KMS-11 (cell line): ENCODE measurements around the gene IMPDH1.

ENCODE experiments used
- H2AFZ ChIP-seq: fragments of 200-600 bp; sonication (generic); 2 replicates; pipeline ENCODE4 v1.6.1; 2016; ENCODE audit warnings: antibody characterized with exemption, mixed run types, low read depth
- H3K27ac ChIP-seq: fragments of 200-600 bp; sonication (generic); 2 replicates; pipeline ENCODE4 v1.6.1; 2016; ENCODE audit warnings: mild to moderate bottlenecking, mixed run types
- H3K27me3 ChIP-seq: fragments of 200-600 bp; sonication (generic); 2 replicates; pipeline ENCODE4 v1.6.1; 2017; ENCODE audit warnings: mild to moderate bottlenecking, low read depth, mixed run types, moderate library complexity; ENCODE audit not compliant: insufficient read depth
- H3K36me3 ChIP-seq: fragments of 200-600 bp; sonication (generic); 2 replicates; pipeline ENCODE4 v1.6.1; 2017; ENCODE audit warnings: mild to moderate bottlenecking, mixed run types; ENCODE audit not compliant: insufficient read depth
- H3K4me1 ChIP-seq: fragments of 200-600 bp; sonication (generic); 2 replicates; pipeline ENCODE4 v1.6.1; 2016; ENCODE audit warnings: mild to moderate bottlenecking, low read depth, mixed run types; ENCODE audit not compliant: poor library complexity, severe bottlenecking
- H3K4me2 ChIP-seq: fragments of 200-600 bp; sonication (generic); 2 replicates; pipeline ENCODE4 v1.7.0; 2016; ENCODE audit warnings: mild to moderate bottlenecking, mixed run types
- H3K4me3 ChIP-seq: fragments of 200-600 bp; sonication (generic); IDR thresholded peaks from 2 replicates; pipeline ENCODE4 v1.6.1; 2017; ENCODE audit warnings: low read depth, low read length, mixed read lengths; ENCODE audit not compliant: insufficient read depth
- H3K79me2 ChIP-seq: fragments of 200-600 bp; sonication (generic); 2 replicates; pipeline ENCODE4 v1.6.1; 2016; ENCODE audit warnings: low read depth, mixed run types; ENCODE audit not compliant: insufficient read depth
- H3K9ac ChIP-seq: fragments of 200-600 bp; sonication (generic); 2 replicates; pipeline ENCODE4 v1.6.1; 2016; ENCODE audit warnings: mild to moderate bottlenecking, mixed run types
- H4K20me1 ChIP-seq: fragments of 200-600 bp; sonication (generic); 2 replicates; pipeline ENCODE4 v1.6.1; 2016; ENCODE audit warnings: mild to moderate bottlenecking, mixed run types; ENCODE audit not compliant: insufficient read depth
- TF ChIP-seq, protein P1 (sequence below): fragments of 200-600 bp; sonication (generic); conservative IDR thresholded peaks from 2 replicates; pipeline ENCODE4 v1.6.1; 2017; ENCODE audit warnings: low read depth, mild to moderate bottlenecking, antibody characterized with exemption, low read length, moderate library complexity, mixed read lengths

Gene IMPDH1

DNA sequence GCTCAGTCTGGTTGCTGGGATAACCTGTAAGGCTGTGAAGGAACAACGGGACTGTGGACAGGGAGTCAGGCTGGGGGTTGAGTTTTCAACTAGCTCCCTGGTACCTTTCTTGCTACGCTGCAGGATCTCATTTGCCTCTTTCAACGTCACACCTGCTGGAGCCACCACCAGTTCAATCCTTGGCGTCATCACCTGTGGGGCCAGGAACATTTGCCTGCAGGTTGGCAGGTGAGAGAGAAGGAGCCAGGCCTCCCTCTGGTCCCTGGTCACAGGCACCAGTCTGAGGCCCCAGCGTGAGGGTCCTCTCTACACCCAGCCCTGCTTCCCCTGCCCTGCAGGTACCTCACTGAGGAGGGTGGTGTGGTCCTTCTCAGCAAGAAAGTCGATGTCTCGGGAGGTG, 9.8 kb downstream of the IMPDH1 start:
- Histone ChIP-seq H3K27me3 (no peaks in the 10 kb centered on the region), H3K4me2 (no peak overlapping the region), H3K9ac (no peak overlapping the region), H3K79me2 (peaks cover 27% of the 10 kb centered on the region), H3K36me3 (peaks cover 7% of the 10 kb centered on the region; the same call in 1 of the 2 replicates), H3K27ac (no peak overlapping the region), H4K20me1 (peaks cover 6% of the 10 kb centered on the region), H3K4me3 (no peak overlapping the region), H2AFZ (no peak overlapping the region), H3K4me1 (peaks cover 14% of the 10 kb centered on the region)
- TF ChIP-seq, protein P1, sequence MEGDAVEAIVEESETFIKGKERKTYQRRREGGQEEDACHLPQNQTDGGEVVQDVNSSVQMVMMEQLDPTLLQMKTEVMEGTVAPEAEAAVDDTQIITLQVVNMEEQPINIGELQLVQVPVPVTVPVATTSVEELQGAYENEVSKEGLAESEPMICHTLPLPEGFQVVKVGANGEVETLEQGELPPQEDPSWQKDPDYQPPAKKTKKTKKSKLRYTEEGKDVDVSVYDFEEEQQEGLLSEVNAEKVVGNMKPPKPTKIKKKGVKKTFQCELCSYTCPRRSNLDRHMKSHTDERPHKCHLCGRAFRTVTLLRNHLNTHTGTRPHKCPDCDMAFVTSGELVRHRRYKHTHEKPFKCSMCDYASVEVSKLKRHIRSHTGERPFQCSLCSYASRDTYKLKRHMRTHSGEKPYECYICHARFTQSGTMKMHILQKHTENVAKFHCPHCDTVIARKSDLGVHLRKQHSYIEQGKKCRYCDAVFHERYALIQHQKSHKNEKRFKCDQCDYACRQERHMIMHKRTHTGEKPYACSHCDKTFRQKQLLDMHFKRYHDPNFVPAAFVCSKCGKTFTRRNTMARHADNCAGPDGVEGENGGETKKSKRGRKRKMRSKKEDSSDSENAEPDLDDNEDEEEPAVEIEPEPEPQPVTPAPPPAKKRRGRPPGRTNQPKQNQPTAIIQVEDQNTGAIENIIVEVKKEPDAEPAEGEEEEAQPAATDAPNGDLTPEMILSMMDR = no peak

DNA sequence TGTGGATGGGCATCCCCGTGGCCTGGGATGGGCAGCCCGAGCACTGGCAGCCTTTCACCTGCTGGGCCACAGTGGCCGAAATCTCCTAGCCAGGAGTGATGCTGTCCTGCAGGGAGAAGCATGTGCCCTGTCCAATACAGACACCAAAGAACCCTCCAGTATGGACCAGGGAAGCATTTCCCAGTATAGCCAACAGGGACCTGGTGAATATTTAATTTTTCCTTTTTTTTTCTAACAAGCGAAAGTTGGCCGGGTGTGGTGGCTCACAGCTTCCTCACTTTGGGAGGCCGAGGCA, 11.0 kb downstream of the IMPDH1 start:
- Histone ChIP-seq H3K27me3 (no peaks in the 10 kb centered on the region), H3K4me1 (peaks cover 4% of the 10 kb centered on the region), H3K4me2 (no peak overlapping the region), H3K4me3 (no peak overlapping the region), H3K36me3 (peaks cover 7% of the 10 kb centered on the region; the same call in 1 of the 2 replicates), H3K9ac (no peak overlapping the region), H2AFZ (no peak overlapping the region), H3K79me2 (peaks cover 15% of the 10 kb centered on the region), H3K27ac (no peak overlapping the region), H4K20me1 (no peaks in the 10 kb centered on the region)
- TF ChIP-seq, protein P1 = peak; percentile 68

DNA sequence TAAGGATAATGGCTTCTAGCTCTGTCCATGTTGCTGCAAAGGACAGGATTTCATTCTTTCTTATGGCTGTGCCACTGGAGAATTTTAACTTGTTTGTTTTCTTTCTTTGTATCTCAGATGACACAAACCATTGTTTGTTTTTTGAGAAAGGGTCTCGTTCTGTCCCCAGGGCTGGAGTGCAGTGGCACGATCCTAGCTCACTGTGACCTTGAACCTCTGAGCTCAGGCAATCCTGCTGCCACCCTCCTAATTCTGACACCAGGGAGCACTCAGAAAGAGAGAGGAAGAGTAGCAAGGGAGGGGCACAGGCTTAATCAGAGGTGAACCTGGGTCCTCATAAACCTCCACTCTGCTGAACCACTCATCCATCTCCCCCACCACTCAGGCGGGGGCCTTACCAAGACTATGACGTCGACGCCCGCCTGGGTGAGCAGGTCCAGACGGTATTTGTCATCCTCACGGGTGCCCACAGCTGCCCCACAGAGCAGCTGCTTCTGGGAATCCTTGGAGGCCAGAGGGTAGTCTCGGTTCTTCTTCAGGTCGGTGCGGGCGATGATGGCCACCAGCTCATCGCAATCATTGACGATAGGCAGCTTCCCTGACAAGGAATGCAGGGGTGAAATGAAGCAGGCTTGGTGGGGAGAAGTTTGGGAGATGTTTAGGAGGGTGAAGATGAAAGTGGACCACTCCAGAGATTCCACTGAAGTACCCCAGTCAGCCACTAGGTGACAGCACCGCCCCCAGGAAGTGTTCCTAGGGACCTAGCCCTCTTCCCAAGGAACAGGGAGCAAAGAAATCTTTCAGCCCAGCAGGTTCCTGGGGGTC, 11.6 kb downstream of the IMPDH1 start:
- Histone ChIP-seq H2AFZ (no peak overlapping the region), H3K79me2 (peaks cover 9% of the 10 kb centered on the region; the same call in 1 of the 2 replicates), H3K4me3 (no peak overlapping the region), H3K36me3 (peaks cover 7% of the 10 kb centered on the region; the same call in 1 of the 2 replicates), H3K27ac (no peak overlapping the region), H3K9ac (no peak overlapping the region), H3K4me1 (no peaks in the 10 kb centered on the region), H3K4me2 (no peak overlapping the region), H4K20me1 (no peaks in the 10 kb centered on the region), H3K27me3 (no peaks in the 10 kb centered on the region)
- TF ChIP-seq, protein P1 = peak; percentile 97

DNA sequence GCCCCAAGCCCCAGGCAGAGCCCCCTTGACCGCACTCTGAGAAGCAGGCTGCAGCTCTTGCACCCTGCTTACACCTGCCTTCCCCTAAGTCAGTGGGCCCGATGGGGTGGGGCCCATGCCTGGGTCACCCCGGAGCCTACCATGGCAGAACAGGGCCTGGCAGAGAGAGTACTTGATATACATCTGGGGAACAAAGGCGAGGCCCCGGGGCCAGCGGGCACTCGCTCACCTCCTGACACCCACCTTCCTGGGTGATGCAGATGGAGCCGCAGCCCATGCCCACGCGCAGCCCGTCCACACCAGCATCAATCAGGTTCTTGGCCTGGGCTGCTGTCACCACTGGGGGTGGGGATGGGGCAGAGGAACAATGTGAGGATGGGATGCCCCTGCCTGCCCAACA, 13.4 kb downstream of the IMPDH1 start:
- no peak overlapping the region for H3K9ac ChIP-seq
- TF ChIP-seq, protein P1 = no peak
- no peaks in the 10 kb centered on the region for H3K4me1 ChIP-seq
- H3K36me3 ChIP-seq = peaks cover 7% of the 10 kb centered on the region; the same call in 1 of the 2 replicates
- no peaks in the 10 kb centered on the region for H4K20me1 ChIP-seq
- no peak overlapping the region for H3K27ac ChIP-seq
- H3K4me2 ChIP-seq = no peak overlapping the region
- H3K4me3 ChIP-seq = no peak overlapping the region
- no peaks in the 10 kb centered on the region for H3K79me2 ChIP-seq
- H2AFZ ChIP-seq = no peak overlapping the region
- H3K27me3 ChIP-seq = no peaks in the 10 kb centered on the region
